Measurements from ENCODE around the gene LCN9.

The LCN9 gene, protein sequence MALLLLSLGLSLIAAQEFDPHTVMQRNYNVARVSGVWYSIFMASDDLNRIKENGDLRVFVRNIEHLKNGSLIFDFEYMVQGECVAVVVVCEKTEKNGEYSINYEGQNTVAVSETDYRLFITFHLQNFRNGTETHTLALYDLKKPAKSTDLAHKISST

DNA sequence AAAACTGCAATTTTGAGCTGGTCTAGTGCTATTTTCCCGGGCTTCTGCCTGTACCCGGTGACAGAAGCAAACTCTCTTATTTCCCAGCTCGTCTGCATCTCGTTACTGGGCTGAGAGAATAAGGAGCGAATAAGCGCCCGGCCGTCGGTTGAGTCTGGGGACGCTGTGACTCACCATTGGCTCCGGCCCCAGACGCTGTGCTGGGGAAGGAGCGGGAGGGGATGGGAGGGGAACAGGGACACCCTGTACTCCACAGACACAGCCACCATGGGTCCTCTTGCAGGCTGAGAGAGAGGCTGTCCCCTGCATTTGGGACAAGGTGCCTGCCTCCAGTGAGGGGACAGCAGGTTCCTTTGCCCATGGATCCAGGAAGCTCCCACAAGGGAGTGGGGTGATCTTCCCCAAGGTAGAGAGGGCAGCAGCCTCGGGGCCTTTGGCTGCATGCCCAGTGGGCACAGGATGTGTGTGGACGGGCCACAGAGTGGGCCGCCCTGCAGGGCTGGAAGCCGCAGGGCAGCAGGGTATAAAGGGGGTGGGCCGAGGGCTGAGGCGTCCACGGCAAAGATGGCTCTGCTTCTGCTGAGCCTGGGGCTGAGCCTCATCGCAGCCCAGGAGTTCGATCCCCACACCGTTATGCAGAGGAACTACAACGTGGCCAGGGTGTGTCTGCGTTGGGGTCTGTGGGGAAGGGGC, at the start of gene LCN9:
Gene LCN9 (plus strand): TSS at position 552 of the 693 bp plus-strand sequence. CDS start 13 bp downstream, at position 565.
- H3K9me3 ChIP-seq (ENCODE audit: insufficient read depth, low read length) = no peaks in the 10 kb centered on the region
- TF ChIP-seq, protein P1, sequence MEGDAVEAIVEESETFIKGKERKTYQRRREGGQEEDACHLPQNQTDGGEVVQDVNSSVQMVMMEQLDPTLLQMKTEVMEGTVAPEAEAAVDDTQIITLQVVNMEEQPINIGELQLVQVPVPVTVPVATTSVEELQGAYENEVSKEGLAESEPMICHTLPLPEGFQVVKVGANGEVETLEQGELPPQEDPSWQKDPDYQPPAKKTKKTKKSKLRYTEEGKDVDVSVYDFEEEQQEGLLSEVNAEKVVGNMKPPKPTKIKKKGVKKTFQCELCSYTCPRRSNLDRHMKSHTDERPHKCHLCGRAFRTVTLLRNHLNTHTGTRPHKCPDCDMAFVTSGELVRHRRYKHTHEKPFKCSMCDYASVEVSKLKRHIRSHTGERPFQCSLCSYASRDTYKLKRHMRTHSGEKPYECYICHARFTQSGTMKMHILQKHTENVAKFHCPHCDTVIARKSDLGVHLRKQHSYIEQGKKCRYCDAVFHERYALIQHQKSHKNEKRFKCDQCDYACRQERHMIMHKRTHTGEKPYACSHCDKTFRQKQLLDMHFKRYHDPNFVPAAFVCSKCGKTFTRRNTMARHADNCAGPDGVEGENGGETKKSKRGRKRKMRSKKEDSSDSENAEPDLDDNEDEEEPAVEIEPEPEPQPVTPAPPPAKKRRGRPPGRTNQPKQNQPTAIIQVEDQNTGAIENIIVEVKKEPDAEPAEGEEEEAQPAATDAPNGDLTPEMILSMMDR (IDR thresholded peaks at IDR 0.05; ENCODE audit: low read depth, low read length) = no peak
- no peak for TF ChIP-seq EZH2phosphoT487 (IDR thresholded peaks at IDR 0.05; ENCODE audit: low read depth)
- H4K20me1 ChIP-seq (ENCODE audit: insufficient read depth, low read length) = no peaks in the 10 kb centered on the region
- no peak within 1 kb of the TSS for H2AFZ ChIP-seq (ENCODE audit: low read depth, low read length)
- H3K4me1 ChIP-seq (ENCODE audit: low read length) = no peaks in the 10 kb centered on the region
- no peaks in the 10 kb centered on the region for H3K27me3 ChIP-seq (ENCODE audit: low read depth, low read length)
- H3K36me3 ChIP-seq (replicated peaks; ENCODE audit: low read depth, low read length) = no peaks in the 10 kb centered on the region
- H3K4me2 ChIP-seq (ENCODE audit: low read length) = no peak within 1 kb of the TSS
- no peak within 1 kb of the TSS for H3K9ac ChIP-seq (ENCODE audit: low read length)
- no peak within 1 kb of the TSS for H3K4me3 ChIP-seq (ENCODE audit: low read length)
- H3K27ac ChIP-seq (ENCODE audit: low read length) = no peak within 1 kb of the TSS
- no peaks in the 10 kb centered on the region for H3K79me2 ChIP-seq (ENCODE audit: low read length)

DNA sequence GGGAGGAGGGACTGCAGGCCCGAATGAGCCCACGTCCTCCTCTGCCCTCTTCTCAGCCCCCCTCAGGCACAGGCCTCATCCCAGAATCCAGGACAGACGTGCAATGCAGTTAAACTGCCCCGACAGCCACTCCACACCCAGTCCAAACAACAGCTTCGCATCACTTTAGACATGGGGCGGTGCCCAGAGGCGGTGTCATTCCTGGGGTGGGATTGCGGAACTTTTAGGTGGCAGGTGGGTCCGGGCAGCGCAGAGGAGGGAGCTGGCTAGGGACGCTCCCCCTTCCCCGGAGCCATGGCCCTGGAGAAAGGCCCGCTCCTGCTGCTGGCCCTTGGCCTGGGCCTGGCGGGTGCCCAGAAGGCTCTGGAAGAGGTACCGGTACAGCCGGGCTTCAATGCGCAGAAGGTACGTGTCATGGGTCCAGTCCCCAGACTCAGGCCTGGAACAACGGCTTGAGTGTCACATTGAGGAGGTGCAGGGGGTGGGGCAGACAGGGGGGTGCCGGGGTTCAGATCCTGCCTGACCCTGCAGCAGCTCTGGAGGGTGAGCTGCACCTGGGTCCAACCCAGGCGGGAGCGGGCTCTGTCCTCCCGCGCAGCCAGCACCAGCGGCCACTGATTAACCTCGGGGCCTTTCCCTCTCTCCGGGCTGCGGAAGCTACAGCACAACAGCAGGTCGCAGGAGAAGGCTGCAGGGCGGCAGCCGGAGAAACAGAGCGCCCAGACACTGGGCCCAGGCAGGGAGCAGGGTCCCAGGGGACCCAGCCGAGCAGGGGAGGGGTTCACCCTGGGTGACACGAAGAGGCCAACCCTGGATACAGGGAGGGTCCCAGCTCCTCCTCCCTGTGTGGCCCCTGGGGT, 48.9 kb upstream of the LCN9 start:
- H3K36me3 ChIP-seq (replicated peaks; ENCODE audit: low read depth, low read length) = no peaks in the 10 kb centered on the region
- H3K27ac ChIP-seq (ENCODE audit: low read length) = no peak overlapping the region

DNA sequence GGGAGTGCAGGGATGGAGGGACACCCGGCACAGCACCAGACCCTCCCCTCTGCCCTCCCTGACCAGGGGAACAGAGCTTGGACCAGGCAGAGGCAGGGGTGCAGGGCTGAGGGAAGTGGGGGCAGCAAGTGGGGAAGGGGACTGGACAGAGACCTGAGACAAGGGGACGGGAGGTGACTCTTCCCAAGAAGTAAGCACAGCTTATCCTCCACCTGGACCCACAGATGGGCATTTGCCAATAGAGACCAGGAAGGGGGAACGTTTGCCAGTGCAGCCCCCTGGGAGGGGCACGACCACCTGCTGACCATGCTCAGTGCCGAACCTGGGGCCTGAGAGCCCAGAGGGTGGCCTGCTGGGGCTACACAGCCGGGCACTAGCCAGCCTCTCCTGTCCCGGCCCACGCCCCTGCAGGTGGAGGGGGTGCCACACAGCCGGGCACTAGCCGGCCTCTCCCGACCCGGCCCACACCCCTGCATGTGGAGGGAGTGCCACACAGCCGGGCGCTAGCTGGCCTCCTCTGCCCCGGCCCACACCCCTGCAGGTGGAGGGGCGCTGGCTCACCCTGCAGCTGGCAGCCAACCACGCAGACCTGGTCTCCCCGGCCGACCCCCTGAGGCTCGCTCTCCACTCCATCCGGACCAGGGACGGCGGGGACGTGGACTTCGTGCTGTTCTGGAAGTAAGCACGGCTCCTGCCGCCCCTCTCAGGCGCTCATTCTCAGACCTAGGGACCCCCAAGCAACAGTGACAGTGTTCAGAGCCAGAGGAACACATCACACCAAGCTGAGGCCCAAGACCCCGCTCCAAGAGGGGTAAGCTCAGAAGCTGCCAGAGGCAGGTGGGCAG, 48.1 kb upstream of the LCN9 start:
- no peaks in the 10 kb centered on the region for H3K27me3 ChIP-seq (ENCODE audit: low read depth, low read length)
- TF ChIP-seq, protein P1 (IDR thresholded peaks at IDR 0.05; ENCODE audit: low read depth, low read length) = no peak
- TF ChIP-seq EZH2phosphoT487 (IDR thresholded peaks at IDR 0.05; ENCODE audit: low read depth) = no peak

More for the DNA sequence above, 48.9 kb upstream of the LCN9 start:
- Histone ChIP-seq H3K9me3 (ENCODE audit: insufficient read depth, low read length) (no peaks in the 10 kb centered on the region), H3K9ac (ENCODE audit: low read length) (no peak overlapping the region), H4K20me1 (ENCODE audit: insufficient read depth, low read length) (no peaks in the 10 kb centered on the region), H3K4me2 (ENCODE audit: low read length) (no peak overlapping the region), H3K79me2 (ENCODE audit: low read length) (no peaks in the 10 kb centered on the region), H3K4me1 (ENCODE audit: low read length) (no peaks in the 10 kb centered on the region), H3K27me3 (ENCODE audit: low read depth, low read length) (no peaks in the 10 kb centered on the region), H3K4me3 (ENCODE audit: low read length) (no peak overlapping the region), H2AFZ (ENCODE audit: low read depth, low read length) (no peak overlapping the region)
- TF ChIP-seq, protein P1 (IDR thresholded peaks at IDR 0.05; ENCODE audit: low read depth, low read length) = no peak
- TF ChIP-seq EZH2phosphoT487 (IDR thresholded peaks at IDR 0.05; ENCODE audit: low read depth) = no peak

More for the DNA sequence above, 48.1 kb upstream of the LCN9 start:
- Histone ChIP-seq H3K9ac (ENCODE audit: low read length) (no peak overlapping the region), H3K4me3 (ENCODE audit: low read length) (no peak overlapping the region), H3K79me2 (ENCODE audit: low read length) (no peaks in the 10 kb centered on the region), H3K4me2 (ENCODE audit: low read length) (no peak overlapping the region), H3K9me3 (ENCODE audit: insufficient read depth, low read length) (no peaks in the 10 kb centered on the region), H3K4me1 (ENCODE audit: low read length) (no peaks in the 10 kb centered on the region), H3K27ac (ENCODE audit: low read length) (no peak overlapping the region), H4K20me1 (ENCODE audit: insufficient read depth, low read length) (no peaks in the 10 kb centered on the region), H2AFZ (ENCODE audit: low read depth, low read length) (no peak overlapping the region), H3K36me3 (replicated peaks; ENCODE audit: low read depth, low read length) (no peaks in the 10 kb centered on the region)

All from OCI-LY3 (cell line).